Activated CD8-positive, alpha-beta memory T cell treated with anti-CD3 and anti-CD28 coated beads, Interleukin-2, amount 50 U/mL, for 4 hours (primary cell): ENCODE results near the gene RPL7L1.
"Not testable (repeated sequence)": the region's sequence is repeated elsewhere in the genome, so short reads cannot be mapped to it uniquely, and the experiment has no call there.

Experiments used
- DNase-seq: peaks from one replicate; pipeline ENCODE4 v3.0.0-alpha.2; 2020

The RPL7L1 gene

DNA sequence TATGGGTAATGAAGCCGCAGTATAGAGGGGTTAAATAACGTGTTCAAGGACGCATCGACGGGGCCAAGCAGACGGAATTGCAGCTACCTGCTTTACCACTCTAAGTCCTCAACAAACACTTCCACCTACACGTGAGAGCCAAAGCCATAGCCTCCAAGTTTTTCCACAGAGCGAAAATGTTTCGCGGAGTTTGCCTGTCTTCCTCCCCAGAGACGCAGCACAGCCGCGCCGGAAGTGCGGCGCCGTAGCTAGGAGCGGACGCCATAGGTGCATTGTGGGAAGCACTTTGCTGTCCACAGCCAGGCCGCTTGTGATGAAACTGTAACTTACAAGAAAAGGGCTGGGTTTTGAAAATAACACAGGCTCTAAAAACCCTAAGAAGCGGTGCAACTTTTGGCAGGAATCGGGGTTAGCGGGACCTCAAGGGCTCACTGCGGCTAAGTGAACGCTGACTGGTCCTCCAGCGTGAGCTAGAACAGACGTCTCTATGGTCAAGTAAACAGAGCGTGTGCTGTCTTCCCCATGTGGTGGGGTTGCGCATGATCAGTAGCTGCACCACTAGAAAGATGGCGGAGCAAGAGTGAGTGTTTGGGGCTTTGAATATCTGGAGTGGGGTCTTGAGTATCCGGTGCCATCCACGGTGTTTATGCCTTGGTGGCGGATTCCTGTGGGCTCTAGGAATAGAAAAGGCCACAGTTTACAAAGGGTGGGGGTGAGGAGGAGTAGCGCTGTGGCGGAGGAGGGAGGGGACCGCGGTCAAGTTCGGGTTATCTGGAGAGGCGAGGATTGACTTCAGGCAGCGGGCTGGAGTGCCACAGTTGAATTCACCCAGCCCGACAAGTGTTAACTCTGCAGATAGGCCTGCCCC lies at the start of gene RPL7L1:
RPL7L1 (plus strand) TSS at position 245 of the 868 bp plus-strand sequence; CDS start at position 540, 295 bp downstream.
- peak; percentile 74 for DNase-seq

DNA sequence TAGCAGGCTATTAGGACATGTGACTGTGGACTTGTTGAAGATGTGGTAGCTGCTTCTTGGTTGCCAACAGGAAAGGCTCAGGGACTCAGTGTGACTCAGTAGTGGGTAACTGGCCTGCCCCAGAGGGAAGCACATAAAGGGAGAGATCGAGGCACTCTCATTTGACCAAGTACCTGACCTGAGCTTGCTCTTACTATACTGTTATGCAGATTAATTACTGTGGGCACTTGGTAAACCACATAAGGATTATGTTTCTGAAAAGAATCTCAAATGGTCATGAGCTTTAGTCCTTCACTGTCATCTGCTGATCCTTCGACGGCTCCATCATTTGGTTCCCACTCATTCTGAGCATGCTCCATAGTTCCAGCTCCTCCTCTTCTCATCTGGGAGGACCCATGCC lies 48.2 kb upstream of the RPL7L1 start:
- no peak for DNase-seq

DNA sequence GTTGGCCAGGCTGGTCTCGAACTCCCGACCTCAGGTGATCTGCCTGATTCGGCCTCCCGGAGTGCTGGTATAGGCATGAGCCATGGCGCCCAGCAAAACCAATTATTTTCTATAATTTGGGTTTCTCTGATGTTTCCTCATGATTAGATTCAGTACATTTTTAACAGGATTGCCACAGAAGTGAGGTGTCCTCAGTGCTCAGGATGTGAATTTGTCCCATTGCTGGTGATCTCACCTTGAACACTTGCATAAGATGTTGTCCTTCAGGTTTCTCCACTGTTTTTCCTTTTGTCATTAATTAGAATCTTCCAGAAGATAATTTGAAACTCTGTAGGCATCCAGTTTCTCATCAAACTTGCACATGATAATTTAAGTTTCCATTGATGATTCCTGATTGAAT lies 45.4 kb upstream of the RPL7L1 start:
- DNase-seq: no peak

DNA sequence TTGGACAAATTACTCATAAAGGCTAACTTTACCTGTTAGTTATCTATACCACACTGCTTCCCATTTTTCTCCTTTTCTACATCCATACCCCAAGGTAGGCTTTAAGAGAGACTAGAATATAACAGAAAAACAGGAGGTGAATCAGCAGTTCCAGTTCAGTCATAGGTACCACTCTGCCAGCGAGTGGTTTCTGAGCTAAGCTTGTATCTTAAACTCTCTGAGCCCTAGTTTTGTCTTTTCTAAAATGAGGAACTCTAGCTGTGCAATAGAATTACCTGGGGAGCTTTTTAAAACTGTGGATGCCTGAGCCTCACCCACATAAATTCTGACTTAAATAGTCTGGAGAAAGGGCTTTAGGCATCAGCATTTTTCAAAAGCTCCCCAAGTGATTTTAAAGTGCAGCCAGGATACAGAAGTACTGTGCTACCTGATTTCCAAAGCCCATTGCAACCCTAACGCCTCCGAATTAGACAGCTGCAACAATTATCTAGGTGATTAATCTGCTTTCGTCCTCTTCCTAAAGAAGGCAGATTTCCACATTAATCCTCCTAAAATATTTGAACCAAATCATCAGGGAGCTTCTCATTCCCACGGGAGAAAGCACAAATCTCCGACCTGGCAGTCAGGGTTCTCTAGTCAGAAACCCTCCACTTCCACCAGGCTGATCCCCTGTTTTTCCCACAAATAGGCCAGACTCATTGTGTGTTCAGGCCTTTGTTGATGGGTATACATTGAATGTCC lies 37.4 kb upstream of the RPL7L1 start:
- DNase-seq: no peak

DNA sequence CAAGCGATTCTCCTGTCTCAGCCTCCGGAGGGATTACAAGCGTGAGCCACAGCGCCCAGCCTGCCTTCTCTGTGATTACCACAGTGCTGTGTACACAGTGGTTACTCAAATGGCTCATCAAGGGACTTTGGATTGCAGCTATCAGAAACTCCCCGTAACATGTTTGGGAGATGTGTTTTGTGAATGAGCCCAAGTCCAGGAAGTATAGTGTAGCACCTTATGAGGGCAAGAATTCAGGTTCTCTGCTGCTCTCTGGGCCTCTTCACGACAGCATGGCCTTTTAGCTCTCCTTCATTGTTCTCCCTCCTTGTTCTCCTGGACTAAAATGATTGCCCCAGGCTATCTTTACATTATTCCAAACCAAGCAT lies 34.1 kb upstream of the RPL7L1 start:
- DNase-seq: no peak

DNA sequence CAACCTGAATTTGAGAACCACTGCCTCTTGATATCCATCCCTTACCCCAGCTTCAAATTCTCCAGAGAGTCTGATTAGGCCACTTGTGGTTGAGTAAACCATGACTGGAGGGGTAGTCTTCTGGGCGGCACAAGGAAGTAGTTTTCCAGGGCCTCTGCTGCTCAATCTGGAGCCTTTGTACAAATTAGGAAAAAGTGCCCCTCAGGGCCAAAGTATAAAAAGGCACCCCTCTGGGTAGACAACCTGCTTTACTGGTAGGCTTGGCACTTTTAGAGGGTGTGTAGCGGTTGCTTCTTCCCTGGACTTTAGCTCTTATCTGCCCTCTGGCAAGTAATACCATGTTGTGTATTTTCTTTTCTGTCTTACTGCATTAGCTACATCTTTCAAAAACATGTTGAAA lies 32.9 kb upstream of the RPL7L1 start:
- no peak for DNase-seq

DNA sequence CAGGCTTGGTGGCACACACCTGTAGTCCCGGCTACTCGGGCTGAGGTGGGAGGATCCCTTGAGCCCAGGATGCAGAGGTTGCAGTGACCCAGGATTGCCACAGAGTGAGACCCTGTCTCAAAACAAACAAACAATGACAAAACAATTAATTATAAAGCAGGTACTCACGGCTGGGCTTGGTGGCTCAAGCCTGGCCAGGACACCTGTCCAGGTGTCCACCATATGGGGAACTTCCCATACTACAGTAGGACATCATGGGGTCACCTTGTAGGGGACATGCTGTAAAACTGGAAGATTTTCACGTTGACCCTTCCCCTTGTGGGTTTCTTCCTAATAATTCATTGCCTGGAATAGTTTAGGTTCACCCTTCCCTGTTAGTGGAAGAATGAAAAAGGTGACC lies 30.7 kb upstream of the RPL7L1 start:
- no peak for DNase-seq

DNA sequence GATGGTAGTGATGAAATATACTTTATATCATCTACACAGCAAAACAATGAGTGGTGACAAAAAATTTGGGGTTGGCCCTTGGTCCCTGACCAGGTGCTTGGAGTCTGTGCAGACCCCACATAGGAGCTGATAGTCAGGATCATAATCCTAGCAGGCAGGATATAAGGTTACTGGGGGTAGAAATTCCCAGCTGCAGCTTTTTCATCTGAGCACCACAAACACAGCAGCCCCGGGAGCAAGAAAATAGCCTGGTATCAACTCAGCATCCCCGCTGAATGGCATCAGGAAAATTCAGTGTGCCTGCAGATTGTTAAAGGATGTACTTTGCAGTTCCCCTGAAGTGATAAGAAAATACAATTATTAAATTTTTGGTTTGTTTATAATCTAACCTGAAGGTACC lies 27.8 kb upstream of the RPL7L1 start:
- no peak for DNase-seq

DNA sequence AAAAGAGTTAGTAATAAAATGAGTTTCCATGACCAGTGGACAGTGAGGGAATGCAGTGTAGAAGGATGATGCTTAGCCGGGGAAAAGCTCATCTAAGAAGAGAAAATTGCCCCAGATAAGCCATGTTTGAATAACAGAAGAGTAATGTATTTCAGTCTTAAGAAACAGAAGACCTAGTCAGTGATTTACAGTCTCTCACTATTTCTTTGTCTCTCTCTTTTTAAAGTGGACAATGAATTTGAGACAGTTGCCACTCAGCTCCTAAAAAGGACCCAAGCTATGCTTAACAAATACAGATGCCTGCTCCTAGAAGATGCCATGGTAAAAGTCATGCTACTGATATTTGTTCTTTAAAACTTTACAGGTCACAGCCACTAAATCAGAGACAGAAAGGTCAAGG lies 19.4 kb upstream of the RPL7L1 start:
- DNase-seq: no peak

DNA sequence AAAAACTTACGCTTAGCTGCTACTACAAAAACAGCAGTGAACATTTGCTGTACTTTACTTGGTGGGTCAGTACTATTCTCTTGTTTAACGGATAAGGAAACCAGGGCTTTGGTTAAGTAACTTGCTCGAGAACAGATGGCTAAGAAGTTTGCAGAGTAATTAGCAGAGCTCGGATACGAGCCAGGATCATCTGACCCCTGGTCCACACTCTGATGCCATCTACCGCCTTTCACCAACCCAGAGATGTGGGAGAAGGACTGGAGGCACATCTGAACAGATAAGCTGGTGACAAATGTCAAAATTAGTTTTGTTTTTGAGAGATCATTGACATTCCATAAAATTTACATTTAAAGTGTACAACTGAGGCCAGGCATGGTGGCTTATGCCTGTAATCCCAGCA lies 18.9 kb upstream of the RPL7L1 start:
- DNase-seq: no peak

DNA sequence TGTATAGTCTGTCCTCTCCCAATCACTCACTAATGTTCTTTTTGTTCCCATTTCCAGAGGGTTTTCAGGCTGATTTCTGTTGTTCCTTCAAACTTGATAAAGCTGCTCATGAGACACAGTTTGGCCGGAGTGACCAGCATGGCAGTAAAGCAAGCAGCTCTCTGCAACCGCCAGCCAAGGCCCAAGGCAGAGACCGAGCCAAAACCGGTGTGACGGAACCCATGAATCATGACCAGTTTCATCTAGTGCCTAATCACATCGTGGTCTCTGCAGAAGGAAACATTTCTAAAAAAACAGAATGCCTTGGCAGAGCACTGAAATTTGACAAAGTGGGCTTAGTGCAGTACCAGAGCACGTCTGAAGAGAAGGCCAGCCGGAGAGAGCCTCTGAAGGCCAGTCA lies 14.8 kb upstream of the RPL7L1 start:
- no peak for DNase-seq

DNA sequence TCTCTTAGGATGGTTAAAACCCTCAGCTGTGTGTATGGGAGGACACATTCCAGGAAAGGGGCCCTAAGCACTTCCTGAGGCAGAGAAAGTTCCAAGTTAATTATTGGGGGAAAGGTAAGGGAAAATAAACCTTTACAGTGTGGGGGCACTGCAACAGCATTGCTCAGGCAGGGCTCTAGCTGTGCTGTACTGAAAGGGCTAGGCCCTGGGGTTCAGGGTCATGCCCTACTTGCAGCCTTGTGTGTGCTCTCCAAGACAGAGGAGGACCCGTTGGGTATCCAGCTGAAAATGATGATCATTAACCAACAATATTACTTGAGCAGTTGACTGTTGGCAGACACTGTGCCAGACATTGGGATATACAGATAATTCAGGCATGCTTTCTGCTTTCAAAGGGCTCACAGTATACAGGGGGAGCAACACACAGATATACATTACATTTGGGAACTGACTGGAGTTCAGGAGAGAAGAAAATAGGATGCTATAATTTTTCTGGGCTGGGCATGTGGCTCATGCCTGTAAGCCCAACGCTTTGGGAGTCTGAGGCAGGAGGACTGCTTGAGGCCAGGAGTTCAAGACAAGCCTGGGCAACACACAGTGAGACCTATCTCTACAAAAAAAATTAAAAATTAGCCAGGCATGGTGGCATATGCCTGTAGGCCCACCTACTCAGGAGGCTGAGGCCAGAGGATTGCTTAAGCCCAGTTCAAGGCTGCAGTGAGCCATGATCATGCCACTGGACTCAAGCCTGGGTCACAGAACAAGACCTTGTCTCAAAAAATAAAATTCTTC lies 9.1 kb upstream of the RPL7L1 start:
- DNase-seq: no peak

DNA sequence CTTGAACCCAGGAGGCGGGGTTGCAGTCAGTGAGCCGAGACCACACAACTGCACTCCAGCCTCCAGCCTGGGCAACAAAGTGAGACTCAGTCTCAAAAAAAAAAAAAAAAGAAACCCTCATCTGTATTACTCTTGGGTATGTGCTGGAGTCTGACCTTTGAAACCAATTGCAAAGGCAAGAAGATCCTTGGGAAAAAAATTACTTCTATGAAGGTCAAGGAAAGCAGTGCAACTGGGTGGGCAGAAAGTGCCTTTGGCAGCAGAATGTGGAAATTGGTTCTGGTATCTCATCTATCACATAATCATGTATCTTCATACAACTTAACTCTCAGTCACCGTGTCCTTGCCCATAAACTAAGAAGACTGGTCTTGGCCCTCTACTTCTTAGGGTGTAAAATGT lies 7.7 kb upstream of the RPL7L1 start:
- DNase-seq: no peak

DNA sequence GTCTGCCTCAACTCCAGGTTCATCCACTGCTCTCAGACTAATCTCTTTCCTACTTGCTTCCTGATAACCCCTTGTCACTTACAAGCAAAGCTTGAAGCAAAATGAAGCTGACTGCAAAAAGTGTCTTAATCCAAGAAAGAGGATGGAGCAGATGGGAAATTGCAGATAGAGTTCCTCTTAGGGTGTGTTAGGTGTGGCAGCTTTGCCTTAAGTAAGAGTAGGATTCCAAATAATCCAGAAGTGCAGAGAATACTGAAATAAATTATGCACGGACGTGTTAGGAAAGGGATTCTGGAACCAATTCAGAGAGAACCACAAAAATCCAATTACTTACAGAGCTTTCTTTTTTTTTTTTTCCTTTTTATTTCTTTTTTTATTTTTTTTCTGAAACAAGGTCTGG lies 6.1 kb upstream of the RPL7L1 start:
- DNase-seq: no peak

DNA sequence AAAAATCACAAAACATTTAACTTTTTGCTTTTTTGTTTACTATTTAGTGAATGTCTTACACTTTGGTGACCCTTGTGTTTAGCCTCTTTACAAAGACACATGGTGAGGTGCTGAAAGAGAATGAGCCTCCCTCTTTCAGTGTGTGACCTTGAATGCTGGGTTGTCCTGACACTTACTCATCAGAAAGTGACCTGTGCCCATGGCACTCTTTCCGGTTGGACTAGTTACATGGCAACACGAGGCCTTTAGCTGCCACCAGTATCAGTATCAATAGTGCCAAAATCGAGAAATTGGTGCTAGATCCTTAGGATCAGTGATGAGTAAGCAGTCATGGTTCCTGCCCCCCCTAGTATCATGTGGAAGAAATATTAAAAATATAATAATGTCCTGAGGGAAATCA lies 1.7 kb upstream of the RPL7L1 start:
- DNase-seq: no peak

DNA sequence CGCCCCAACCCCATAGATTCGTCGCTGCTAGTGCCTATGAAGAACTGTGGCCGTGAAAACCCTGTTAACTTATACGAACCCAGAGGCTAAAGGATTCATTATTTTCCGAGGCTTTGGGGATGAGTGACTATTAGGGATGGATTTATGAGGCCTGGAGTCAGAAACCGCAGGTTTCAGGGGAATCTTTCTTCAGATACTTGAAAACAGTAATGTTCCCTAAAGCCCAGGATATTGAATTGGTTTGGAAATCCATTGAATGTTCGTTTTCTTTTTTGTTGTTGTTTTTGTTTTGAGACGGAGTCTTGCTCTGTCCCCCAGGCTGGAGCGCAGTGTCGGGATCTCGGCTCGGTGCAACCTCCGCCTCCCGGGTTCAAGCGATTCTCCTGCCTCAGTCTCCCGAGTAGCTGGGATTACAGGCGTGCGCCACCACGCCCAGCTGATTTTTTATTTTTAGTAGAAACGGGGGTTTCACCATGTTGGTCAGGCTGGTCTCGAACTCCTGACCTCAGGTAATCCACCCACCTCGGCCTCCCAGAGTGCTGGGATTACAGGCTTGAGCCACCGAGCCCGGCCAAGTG lies 913 bp downstream of the RPL7L1 start:
- DNase-seq: not testable (repeated sequence)

DNA sequence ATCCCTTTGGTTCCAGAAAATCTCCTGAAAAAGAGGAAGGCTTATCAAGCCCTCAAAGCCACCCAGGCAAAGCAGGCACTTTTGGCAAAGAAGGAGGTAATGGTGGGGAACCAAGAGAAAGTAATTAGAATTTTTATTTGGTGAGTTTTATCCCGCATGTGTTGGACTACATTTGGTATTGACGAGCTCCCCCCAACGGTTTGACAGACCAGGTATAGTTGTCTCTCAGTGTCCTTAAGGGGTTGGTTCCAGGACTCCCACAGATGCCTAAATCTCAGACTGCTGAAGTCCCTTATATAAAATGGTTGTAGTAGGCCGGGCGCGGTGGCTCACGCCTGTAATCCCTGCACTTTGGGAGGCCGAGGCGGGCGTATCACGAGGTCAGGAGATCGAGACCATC lies 1.5 kb downstream of the RPL7L1 start:
- DNase-seq: not testable (repeated sequence)

DNA sequence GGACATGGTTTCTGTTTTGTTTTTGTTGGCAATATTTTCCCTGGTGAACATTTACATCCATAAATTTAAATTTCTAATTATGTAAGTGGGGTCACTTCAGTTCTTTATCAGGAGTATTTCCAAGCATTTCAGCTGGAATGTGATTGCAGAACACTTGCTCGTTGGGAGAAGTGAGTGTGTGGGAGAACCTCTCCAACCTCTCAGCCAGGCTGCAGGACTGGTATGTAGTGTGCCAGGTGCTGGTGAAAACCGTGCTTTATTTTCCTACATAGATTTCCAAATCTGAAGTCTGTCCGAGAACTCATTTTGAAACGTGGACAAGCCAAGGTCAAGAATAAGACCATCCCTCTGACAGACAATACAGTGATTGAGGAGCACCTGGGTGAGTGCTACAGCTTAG lies 6.3 kb downstream of the RPL7L1 start:
- no peak for DNase-seq

DNA sequence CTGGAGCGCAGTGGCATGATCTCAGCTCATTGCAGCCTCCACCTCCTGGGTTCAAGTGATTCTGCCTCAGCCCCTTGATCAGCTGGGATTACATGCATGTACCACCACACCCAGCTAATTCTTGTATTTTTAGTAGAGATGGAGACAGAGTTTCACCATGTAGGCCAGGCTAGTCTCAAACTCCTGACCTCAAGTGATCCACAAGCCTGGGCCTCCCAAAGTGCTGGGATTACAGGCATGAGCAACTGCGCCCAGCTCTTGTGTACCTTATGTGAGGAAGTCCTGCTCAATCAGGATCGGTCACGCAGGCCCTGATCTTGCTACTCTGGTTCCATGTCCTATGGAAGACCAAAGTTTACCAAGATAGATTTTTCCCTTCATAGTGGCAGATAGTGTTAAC lies 8.8 kb downstream of the RPL7L1 start:
- not testable (repeated sequence) for DNase-seq

DNA sequence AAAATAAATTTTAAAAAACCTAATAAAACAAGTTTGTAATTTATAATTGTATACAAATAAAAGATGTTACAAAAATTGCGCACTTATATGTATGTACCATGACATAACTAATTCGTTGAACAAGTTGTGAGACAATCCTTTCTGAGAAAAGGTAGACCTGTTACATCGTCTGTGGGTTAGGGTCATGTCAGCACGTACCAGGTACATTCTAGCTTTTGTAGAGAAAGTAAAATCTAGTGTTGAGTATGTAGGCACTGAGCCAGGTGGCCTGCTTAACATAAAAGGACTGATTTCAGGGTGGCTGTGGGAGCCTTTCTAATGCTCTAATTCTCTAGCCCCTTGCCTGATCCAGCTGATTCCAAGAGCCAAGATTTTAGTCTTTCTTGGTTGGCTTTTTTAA lies 10.4 kb downstream of the RPL7L1 start:
- no peak for DNase-seq

DNA sequence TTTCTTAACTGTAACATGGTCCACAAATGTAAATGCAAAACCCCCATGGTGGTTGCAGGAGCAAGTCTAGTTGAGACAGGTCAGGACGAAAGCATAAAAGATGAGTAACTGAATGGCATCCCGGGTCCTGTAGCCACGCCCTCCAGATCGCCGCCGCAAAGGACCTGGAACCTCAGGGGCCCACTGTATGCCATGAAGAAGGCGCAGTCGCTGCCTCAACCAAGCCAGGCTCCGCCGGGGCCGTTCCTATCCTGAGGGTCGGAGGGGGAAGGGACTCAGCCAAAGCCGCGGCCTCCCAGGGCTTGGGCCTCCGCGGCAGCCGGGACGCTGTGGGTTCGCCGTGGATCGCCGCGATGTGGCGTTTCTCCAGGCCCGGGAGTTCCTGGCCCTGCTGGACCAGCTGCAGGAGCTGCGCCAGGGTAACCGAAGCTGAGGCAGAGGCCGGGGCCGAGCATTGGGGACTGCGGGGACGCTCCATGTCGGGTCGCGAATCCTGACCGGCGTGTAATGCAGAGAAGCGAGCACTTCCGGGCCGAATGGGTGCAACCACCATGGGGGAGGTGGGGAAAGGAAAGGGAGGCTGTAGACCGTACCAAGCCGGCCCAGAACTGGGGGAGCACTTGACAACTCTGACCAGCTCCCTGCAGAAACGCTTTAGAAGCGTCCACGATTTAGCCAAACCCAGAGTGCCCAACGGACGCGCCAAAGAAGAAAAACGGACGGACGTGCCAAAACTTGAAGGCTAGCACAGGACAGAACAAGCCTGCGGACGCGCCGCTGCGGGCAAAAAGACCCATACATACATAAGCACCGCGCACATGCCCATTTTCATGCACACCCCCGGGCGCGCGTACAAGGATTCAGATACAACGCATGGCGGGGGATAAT lies 11.1 kb downstream of the RPL7L1 start:
- peak; percentile 86 for DNase-seq

DNA sequence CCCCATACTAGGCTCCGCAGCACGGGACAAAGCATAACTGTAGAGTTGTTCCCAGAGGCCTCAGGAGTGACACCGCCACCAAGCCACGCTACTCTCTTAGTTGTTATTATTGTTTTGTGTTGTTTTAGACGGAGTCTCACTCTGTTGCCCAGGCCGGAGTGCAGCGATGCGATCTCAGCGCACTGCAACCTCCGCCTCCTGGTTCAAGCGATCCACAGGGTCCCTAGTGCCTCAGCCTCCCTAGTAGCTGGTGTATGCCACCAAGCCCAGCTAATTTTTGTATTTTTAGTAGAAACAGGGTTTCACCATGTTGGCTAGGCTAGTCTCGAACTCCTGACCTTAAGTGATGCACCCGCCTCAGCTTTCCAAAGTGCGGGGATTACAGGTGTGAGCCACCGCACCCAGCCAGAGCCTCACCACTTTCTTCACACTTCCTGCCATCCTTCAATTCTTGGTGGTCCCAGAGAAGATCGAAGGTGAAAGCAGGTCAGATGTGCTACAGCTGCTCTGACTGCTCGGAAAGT lies 11.8 kb downstream of the RPL7L1 start:
- DNase-seq: no peak
